H9 (cell line): ENCODE measurements around the gene SOX1. TPM values are rescaled to one million over a fixed set of nuclear protein-coding genes. Genes with fewer than 3 reads are reported as not detected.

Source experiments
- DNase-seq: peaks from one replicate; pipeline ENCODE4 v3.0.0-alpha.2; 2017
- H2AFZ ChIP-seq: one replicate; pipeline ENCODE4 v1.6.1; 2013; ENCODE audit warnings: mild to moderate bottlenecking, low read length, control low read depth, moderate library complexity
- H2AK5ac ChIP-seq: 2 replicates; pipeline ENCODE4 v1.6.1; 2013; ENCODE audit warnings: low read length, control low read depth, mixed read lengths; ENCODE audit not compliant: insufficient read length
- H2BK120ac ChIP-seq: one replicate; pipeline ENCODE4 v1.6.1; 2013; ENCODE audit warnings: low read depth, mild to moderate bottlenecking, low read length, control low read depth, inconsistent platforms; ENCODE audit not compliant: poor library complexity, severe bottlenecking
- H2BK12ac ChIP-seq: 2 replicates; pipeline ENCODE4 v1.6.1; 2013; ENCODE audit warnings: low read length, control low read depth, mixed read lengths, low read depth; ENCODE audit not compliant: insufficient read length
- H2BK15ac ChIP-seq: 2 replicates; pipeline ENCODE4 v1.6.1; 2013; ENCODE audit warnings: low read depth, low read length, control low read depth
- H2BK20ac ChIP-seq: one replicate; pipeline ENCODE4 v1.6.1; 2013; ENCODE audit warnings: low read depth, mild to moderate bottlenecking, low read length, control low read depth, inconsistent platforms; ENCODE audit not compliant: poor library complexity, severe bottlenecking
- H2BK5ac ChIP-seq: 2 replicates; pipeline ENCODE4 v1.6.1; 2013; ENCODE audit warnings: low read length, control low read depth, mixed read lengths; ENCODE audit not compliant: insufficient read length
- H3K14ac ChIP-seq: 2 replicates; pipeline ENCODE4 v1.6.1; 2013; ENCODE audit warnings: low read length, control low read depth; ENCODE audit not compliant: insufficient read depth
- H3K18ac ChIP-seq: 2 replicates; pipeline ENCODE4 v1.6.1; 2013; ENCODE audit warnings: low read depth, mild to moderate bottlenecking, mixed read lengths, low read length, control low read depth; ENCODE audit not compliant: insufficient read length
- H3K23ac ChIP-seq: 2 replicates; pipeline ENCODE4 v1.6.1; 2013; ENCODE audit warnings: low read length, control low read depth, mixed read lengths, low read depth; ENCODE audit not compliant: insufficient read length
- H3K23me2 ChIP-seq: 2 replicates; pipeline ENCODE4 v1.6.1; 2013; ENCODE audit warnings: low read depth, mild to moderate bottlenecking, mixed read lengths, low read length, control low read depth; ENCODE audit not compliant: insufficient read length, poor library complexity, severe bottlenecking
- H3K27ac ChIP-seq: 2 replicates; pipeline ENCODE4 v1.5.1; 2013; ENCODE audit warnings: low read length, control low read depth, mixed read lengths, low read depth; ENCODE audit not compliant: insufficient read length
- H3K27me3 ChIP-seq: 2 replicates; pipeline ENCODE4 v1.6.1; 2013; ENCODE audit warnings: low read length, control low read depth, inconsistent platforms; ENCODE audit not compliant: insufficient read depth
- H3K4ac ChIP-seq: 2 replicates; pipeline ENCODE4 v1.6.1; 2013; ENCODE audit warnings: low read depth, mild to moderate bottlenecking, control low read depth, inconsistent platforms, low read length, moderate library complexity
- H3K4me1 ChIP-seq: 2 replicates; pipeline ENCODE4 v1.6.1; 2013; ENCODE audit warnings: low read length, control low read depth, inconsistent platforms; ENCODE audit not compliant: insufficient read depth
- H3K4me2 ChIP-seq: 2 replicates; pipeline ENCODE4 v1.6.1; 2013; ENCODE audit warnings: low read length, control low read depth, mixed read lengths; ENCODE audit not compliant: insufficient read length, insufficient read depth
- H3K56ac ChIP-seq: 2 replicates; pipeline ENCODE4 v1.6.1; 2013; ENCODE audit warnings: low read depth, mild to moderate bottlenecking, mixed read lengths, low read length, control low read depth; ENCODE audit not compliant: insufficient read length
- H3K79me1 ChIP-seq: 2 replicates; pipeline ENCODE4 v1.6.1; 2013; ENCODE audit warnings: low read depth, mild to moderate bottlenecking, moderate library complexity, low read length, control low read depth, inconsistent platforms; ENCODE audit not compliant: insufficient read depth, poor library complexity, severe bottlenecking
- H3K79me2 ChIP-seq: 2 replicates; pipeline ENCODE4 v1.6.1; 2013; ENCODE audit warnings: low read length, control low read depth, inconsistent platforms; ENCODE audit not compliant: insufficient read depth
- H3K9ac ChIP-seq: 2 replicates; pipeline ENCODE4 v1.6.1; 2013; ENCODE audit warnings: low read length, control low read depth, mixed read lengths; ENCODE audit not compliant: insufficient read length; ENCODE audit errors: extremely low read depth
- H3K9me3 ChIP-seq: one replicate; pipeline ENCODE4 v1.6.1; 2013; ENCODE audit warnings: low read depth, low read length, inconsistent platforms; ENCODE audit not compliant: control insufficient read depth
- H3T11ph ChIP-seq: one replicate; pipeline ENCODE4 v1.6.1; 2013; ENCODE audit warnings: mild to moderate bottlenecking, low read length, control low read depth, inconsistent platforms
- H4K20me1 ChIP-seq: one replicate; pipeline ENCODE4 v1.6.1; 2013; ENCODE audit not compliant: control insufficient read depth, insufficient read length, insufficient read depth
- H4K5ac ChIP-seq: 2 replicates; pipeline ENCODE4 v1.6.1; 2013; ENCODE audit warnings: low read depth, mild to moderate bottlenecking, mixed read lengths, low read length, control low read depth; ENCODE audit not compliant: insufficient read length
- H4K8ac ChIP-seq: replicated peaks from 2 replicates; pipeline ENCODE4 v1.6.1; 2013; ENCODE audit warnings: low read length, control low read depth, mixed read lengths, low read depth; ENCODE audit not compliant: insufficient read length
- H4K91ac ChIP-seq: 2 replicates; pipeline ENCODE4 v1.6.1; 2013; ENCODE audit warnings: low read depth, mild to moderate bottlenecking, moderate library complexity, mixed read lengths, low read length, control low read depth; ENCODE audit not compliant: insufficient read length
- H3K27ac Mint-ChIP-seq, 3 experiments: 2 replicates in 2 of 3; 3 replicates in 1 of 3; pipeline ENCODE4 v1.8.0; 2020 to 2021; ENCODE audit warnings: mixed read lengths in 3 of 3, mild to moderate bottlenecking in 1 of 3, moderate library complexity in 1 of 3
- H3K27me3 Mint-ChIP-seq: 2 replicates; pipeline ENCODE4 v1.8.0; 2021; ENCODE audit warnings: low read depth, mild to moderate bottlenecking, moderate library complexity, mixed read lengths
- H3K36me3 Mint-ChIP-seq, 3 experiments: 2 replicates in 2 of 3; 3 replicates in 1 of 3; pipeline ENCODE4 v1.8.0; 2020 to 2021; ENCODE audit warnings: low read depth in 3 of 3, mixed read lengths in 3 of 3; ENCODE audit not compliant: insufficient read depth in 1 of 3
- H3K4me1 Mint-ChIP-seq, 2 experiments: 2 replicates each; pipeline ENCODE4 v1.8.0; 2020; ENCODE audit warnings: mixed read lengths in 2 of 2
- H3K4me3 Mint-ChIP-seq, 2 experiments: 2 replicates in 1 of 2; 3 replicates in 1 of 2; pipeline ENCODE4 v1.8.0; 2020 to 2021; ENCODE audit warnings: mild to moderate bottlenecking in 2 of 2, mixed read lengths in 2 of 2, moderate library complexity in 1 of 2
- H3K9me3 Mint-ChIP-seq, 2 experiments: 2 replicates in 1 of 2; 3 replicates in 1 of 2; pipeline ENCODE4 v1.8.0; 2020; ENCODE audit warnings: mild to moderate bottlenecking in 2 of 2, mixed read lengths in 2 of 2, moderate library complexity in 1 of 2
- WGBS: extraction: QIAGEN DNeasy Blood & Tissue Kit; methylation state at CpG from one replicate; pipeline ENCODE4 v1.1.7; 2013; ENCODE audit warnings: missing lambda C conversion rate, low lambda C conversion rate, mixed read lengths; ENCODE audit not compliant: insufficient read length; ENCODE audit errors: extremely low coverage; 5-methylcytosine and 5-hydroxymethylcytosine counted together
- total RNA-seq: library from RNA; stranded (reverse); gene quantifications from 2 replicates; pipeline ENCODE4 v1.2.1, GENCODE V29; 2021
- TF ChIP-seq, protein P1 (sequence below): fragments of 200-600 bp; sonication (generic); conservative IDR thresholded peaks from 3 replicates; pipeline ENCODE4 v1.8.0; 2021; ENCODE audit warnings: antibody characterized with exemption, mild to moderate bottlenecking

The SOX1 gene
- total RNA-seq, 1 experiment from 2014 or later = 0.17 TPM

DNA sequence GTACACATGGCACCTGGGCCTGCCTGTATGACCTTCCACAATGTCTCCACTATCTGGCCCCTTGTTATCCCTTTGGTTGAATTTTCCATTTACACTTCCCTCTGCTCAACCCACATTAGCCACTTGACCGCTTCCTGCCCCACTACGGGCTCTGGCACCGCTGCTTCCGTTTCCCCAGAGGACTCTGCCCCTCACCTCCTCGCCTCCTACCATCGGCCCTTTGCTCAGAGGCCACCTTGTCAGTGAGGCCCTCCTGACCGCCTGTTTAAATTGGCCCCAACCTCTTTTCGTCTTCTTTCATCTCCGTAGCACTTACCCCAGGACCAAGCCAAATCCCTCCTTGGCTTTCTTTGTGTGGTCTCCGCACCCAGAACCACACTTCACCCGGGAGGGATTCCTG, 47.4 kb downstream of the SOX1 start:
- no peak overlapping the region for H3K27ac Mint-ChIP-seq
- H3K9me3 Mint-ChIP-seq = no peaks in the 10 kb centered on the region
- no CpG with 5 or more reads among the region's 11 CpGs for whole genome bisulfite sequencing

More for the DNA sequence above, 47.4 kb downstream of the SOX1 start:
- H2AFZ ChIP-seq = no peak overlapping the region
- no peak overlapping the region for H3K14ac ChIP-seq
- H3T11ph ChIP-seq = no peak overlapping the region
- DNase-seq = no peak
- no peak overlapping the region for H2BK12ac ChIP-seq
- H3K56ac ChIP-seq = no peak overlapping the region
- no peaks in the 10 kb centered on the region for H3K79me1 ChIP-seq
- no peaks in the 10 kb centered on the region; the same call in 1 of the 2 replicates for H3K27me3 ChIP-seq
- H3K23ac ChIP-seq = no peak overlapping the region
- H3K18ac ChIP-seq = no peak overlapping the region
- H2BK15ac ChIP-seq = no peak overlapping the region
- H4K8ac ChIP-seq = no peak overlapping the region
- no peaks in the 10 kb centered on the region for H3K23me2 ChIP-seq
- no peaks in the 10 kb centered on the region for H3K36me3 Mint-ChIP-seq
- H2BK120ac ChIP-seq = no peak overlapping the region
- TF ChIP-seq, protein P1, sequence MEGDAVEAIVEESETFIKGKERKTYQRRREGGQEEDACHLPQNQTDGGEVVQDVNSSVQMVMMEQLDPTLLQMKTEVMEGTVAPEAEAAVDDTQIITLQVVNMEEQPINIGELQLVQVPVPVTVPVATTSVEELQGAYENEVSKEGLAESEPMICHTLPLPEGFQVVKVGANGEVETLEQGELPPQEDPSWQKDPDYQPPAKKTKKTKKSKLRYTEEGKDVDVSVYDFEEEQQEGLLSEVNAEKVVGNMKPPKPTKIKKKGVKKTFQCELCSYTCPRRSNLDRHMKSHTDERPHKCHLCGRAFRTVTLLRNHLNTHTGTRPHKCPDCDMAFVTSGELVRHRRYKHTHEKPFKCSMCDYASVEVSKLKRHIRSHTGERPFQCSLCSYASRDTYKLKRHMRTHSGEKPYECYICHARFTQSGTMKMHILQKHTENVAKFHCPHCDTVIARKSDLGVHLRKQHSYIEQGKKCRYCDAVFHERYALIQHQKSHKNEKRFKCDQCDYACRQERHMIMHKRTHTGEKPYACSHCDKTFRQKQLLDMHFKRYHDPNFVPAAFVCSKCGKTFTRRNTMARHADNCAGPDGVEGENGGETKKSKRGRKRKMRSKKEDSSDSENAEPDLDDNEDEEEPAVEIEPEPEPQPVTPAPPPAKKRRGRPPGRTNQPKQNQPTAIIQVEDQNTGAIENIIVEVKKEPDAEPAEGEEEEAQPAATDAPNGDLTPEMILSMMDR = no peak
- peaks cover 87% of the 10 kb centered on the region for H3K27me3 Mint-ChIP-seq
- no peak overlapping the region for H2BK5ac ChIP-seq
- no peaks in the 10 kb centered on the region for H3K4me1 ChIP-seq
- no peak overlapping the region for H4K5ac ChIP-seq
- no peaks in the 10 kb centered on the region for H4K20me1 ChIP-seq
- no peak overlapping the region for H3K9ac ChIP-seq
- H3K4me1 Mint-ChIP-seq = peaks cover 0 to 11% of the 10 kb centered on the region in 2 experiments; a peak in 2 of 4 replicates
- H3K4me3 Mint-ChIP-seq = no peak overlapping the region
- no peak overlapping the region for H3K4ac ChIP-seq
- H3K4me2 ChIP-seq = no peak overlapping the region
- H4K91ac ChIP-seq = no peak overlapping the region
- no peak overlapping the region for H2AK5ac ChIP-seq
- H3K9me3 ChIP-seq = no peaks in the 10 kb centered on the region
- H3K27ac ChIP-seq = no peak overlapping the region
- no peaks in the 10 kb centered on the region for H3K79me2 ChIP-seq
- no peak overlapping the region for H2BK20ac ChIP-seq
